Measurements from ENCODE around the gene PLD5. TPM values are rescaled to one million over a fixed set of nuclear protein-coding genes. Genes with fewer than 3 reads are reported as not detected.

Gene PLD5
- total and polyA plus RNA-seq, 2 of the 13 experiments (the other 11 are each of a cell fraction or from before 2014, with no cell fraction given) = not detected

DNA sequence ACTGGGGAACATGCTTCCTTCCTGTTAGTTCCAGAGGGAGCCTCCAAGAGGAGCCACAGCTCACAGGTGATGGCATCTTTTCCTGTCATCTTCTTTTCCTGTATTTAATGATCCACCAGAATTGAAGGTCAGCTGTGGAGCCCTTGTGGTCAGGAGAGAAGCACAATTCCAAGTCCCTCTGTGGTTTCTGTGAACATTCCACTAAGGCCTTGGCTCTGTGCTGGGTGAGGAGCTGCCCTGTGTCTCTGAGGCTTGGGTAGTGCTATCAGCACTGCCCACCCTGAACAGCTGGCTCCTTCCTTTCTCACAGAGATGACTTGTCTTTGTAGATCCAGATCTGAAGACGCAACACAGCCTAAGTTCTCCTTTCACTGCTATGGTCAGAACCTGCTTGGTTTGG is 383.7 kb downstream of the PLD5 start (continued):
- TF ChIP-seq, protein P1, sequence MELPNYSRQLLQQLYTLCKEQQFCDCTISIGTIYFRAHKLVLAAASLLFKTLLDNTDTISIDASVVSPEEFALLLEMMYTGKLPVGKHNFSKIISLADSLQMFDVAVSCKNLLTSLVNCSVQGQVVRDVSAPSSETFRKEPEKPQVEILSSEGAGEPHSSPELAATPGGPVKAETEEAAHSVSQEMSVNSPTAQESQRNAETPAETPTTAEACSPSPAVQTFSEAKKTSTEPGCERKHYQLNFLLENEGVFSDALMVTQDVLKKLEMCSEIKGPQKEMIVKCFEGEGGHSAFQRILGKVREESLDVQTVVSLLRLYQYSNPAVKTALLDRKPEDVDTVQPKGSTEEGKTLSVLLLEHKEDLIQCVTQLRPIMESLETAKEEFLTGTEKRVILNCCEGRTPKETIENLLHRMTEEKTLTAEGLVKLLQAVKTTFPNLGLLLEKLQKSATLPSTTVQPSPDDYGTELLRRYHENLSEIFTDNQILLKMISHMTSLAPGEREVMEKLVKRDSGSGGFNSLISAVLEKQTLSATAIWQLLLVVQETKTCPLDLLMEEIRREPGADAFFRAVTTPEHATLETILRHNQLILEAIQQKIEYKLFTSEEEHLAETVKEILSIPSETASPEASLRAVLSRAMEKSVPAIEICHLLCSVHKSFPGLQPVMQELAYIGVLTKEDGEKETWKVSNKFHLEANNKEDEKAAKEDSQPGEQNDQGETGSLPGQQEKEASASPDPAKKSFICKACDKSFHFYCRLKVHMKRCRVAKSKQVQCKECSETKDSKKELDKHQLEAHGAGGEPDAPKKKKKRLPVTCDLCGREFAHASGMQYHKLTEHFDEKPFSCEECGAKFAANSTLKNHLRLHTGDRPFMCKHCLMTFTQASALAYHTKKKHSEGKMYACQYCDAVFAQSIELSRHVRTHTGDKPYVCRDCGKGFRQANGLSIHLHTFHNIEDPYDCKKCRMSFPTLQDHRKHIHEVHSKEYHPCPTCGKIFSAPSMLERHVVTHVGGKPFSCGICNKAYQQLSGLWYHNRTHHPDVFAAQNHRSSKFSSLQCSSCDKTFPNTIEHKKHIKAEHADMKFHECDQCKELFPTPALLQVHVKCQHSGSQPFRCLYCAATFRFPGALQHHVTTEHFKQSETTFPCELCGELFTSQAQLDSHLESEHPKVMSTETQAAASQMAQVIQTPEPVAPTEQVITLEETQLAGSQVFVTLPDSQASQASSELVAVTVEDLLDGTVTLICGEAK (IDR thresholded peaks at IDR 0.05) = no peak
- TF ChIP-seq, protein P1 (CRISPR knock-in tag; IDR thresholded peaks at IDR 0.05) = no peak
- TF ChIP-seq PAF1 (CRISPR knock-in tag; IDR thresholded peaks at IDR 0.05) (no peak), NFE2 (CRISPR knock-in tag; IDR thresholded peaks at IDR 0.05) (no peak), BRD4 (CRISPR knock-in tag; IDR thresholded peaks at IDR 0.05) (no peak), ZBTB7B (CRISPR knock-in tag; IDR thresholded peaks at IDR 0.05) (no peak), PPARG (CRISPR knock-in tag; conservative IDR thresholded peaks at IDR 0.05) (no peak)
- TF ChIP-seq, protein P2, sequence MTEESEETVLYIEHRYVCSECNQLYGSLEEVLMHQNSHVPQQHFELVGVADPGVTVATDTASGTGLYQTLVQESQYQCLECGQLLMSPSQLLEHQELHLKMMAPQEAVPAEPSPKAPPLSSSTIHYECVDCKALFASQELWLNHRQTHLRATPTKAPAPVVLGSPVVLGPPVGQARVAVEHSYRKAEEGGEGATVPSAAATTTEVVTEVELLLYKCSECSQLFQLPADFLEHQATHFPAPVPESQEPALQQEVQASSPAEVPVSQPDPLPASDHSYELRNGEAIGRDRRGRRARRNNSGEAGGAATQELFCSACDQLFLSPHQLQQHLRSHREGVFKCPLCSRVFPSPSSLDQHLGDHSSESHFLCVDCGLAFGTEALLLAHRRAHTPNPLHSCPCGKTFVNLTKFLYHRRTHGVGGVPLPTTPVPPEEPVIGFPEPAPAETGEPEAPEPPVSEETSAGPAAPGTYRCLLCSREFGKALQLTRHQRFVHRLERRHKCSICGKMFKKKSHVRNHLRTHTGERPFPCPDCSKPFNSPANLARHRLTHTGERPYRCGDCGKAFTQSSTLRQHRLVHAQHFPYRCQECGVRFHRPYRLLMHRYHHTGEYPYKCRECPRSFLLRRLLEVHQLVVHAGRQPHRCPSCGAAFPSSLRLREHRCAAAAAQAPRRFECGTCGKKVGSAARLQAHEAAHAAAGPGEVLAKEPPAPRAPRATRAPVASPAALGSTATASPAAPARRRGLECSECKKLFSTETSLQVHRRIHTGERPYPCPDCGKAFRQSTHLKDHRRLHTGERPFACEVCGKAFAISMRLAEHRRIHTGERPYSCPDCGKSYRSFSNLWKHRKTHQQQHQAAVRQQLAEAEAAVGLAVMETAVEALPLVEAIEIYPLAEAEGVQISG (CRISPR knock-in tag; IDR thresholded peaks at IDR 0.05) = no peak
